ENCODE data around the gene MRPS24. TPM values are rescaled to one million over a fixed set of nuclear protein-coding genes. Genes with fewer than 3 reads are reported as not detected.

Gene MRPS24
- total RNA-seq, 1 experiment from 2014 or later = 116 TPM

DNA sequence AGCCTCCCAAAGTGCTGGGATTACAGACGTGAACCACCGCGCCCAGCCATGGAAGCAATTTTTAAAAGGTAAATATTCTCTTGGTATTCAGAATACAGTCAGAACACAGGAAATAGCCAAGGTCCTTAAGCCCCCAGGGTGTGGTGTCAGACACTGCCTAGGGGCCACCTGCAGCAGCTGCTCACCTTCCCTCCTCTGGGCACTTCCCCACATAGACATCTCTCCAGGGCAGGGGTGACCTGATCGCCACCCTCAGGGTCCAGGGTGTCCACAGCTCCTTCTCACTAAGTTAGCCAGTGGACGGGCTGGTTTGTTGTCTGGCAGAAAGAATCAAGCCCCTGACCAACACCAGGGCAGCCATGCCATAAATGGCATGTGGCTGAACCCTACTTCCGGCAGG, 21.2 kb upstream of the MRPS24 start:
- H3K56ac ChIP-seq (ENCODE audit: insufficient read length, low read depth, low read length) = no peak overlapping the region
- no peak overlapping the region for H3K4me2 ChIP-seq (ENCODE audit: insufficient read depth, insufficient read length, low read length)
- no peak overlapping the region for H2BK120ac ChIP-seq (ENCODE audit: low read depth, low read length, poor library complexity, severe bottlenecking)
- H4K20me1 ChIP-seq (ENCODE audit: control insufficient read depth, insufficient read depth, insufficient read length) = no peaks in the 10 kb centered on the region
- H4K5ac ChIP-seq (ENCODE audit: insufficient read length, low read depth, low read length) = no peak overlapping the region
- no peak overlapping the region for H3T11ph ChIP-seq (ENCODE audit: low read length)
- no peak overlapping the region for H4K8ac ChIP-seq (replicated peaks; ENCODE audit: insufficient read length, low read depth, low read length)
- H3K9ac ChIP-seq (ENCODE audit: extremely low read depth, insufficient read length, low read length) = no peak overlapping the region
- Mint-ChIP-seq H3K9me3 (no peaks in the 10 kb centered on the region; a peak in 1 of 5 replicates), H3K4me1 (no peaks in the 10 kb centered on the region), H3K27me3 (ENCODE audit: low read depth) (no peaks in the 10 kb centered on the region), H3K27ac (peak overlapping the region in 1 of 3 experiments; percentile 36; a peak in 1 of 7 replicates), H3K36me3 (ENCODE audit: insufficient read depth in 1 of 3, low read depth in 3 of 3) (peaks cover 0 to 4% (median 2%) of the 10 kb centered on the region in 3 experiments; a peak in 4 of 7 replicates), H3K4me3 (no peak overlapping the region)
- H3K4me1 ChIP-seq (ENCODE audit: insufficient read depth, low read length) = no peaks in the 10 kb centered on the region
- no peak overlapping the region for H3K4ac ChIP-seq (ENCODE audit: low read depth, low read length)
- no CpG with 5 or more reads among the region's 6 CpGs for WGBS (ENCODE audit: extremely low coverage, insufficient read length, low lambda C conversion rate)
- no peak overlapping the region for H3K23ac ChIP-seq (ENCODE audit: insufficient read length, low read depth, low read length)
- TF ChIP-seq, protein P1, sequence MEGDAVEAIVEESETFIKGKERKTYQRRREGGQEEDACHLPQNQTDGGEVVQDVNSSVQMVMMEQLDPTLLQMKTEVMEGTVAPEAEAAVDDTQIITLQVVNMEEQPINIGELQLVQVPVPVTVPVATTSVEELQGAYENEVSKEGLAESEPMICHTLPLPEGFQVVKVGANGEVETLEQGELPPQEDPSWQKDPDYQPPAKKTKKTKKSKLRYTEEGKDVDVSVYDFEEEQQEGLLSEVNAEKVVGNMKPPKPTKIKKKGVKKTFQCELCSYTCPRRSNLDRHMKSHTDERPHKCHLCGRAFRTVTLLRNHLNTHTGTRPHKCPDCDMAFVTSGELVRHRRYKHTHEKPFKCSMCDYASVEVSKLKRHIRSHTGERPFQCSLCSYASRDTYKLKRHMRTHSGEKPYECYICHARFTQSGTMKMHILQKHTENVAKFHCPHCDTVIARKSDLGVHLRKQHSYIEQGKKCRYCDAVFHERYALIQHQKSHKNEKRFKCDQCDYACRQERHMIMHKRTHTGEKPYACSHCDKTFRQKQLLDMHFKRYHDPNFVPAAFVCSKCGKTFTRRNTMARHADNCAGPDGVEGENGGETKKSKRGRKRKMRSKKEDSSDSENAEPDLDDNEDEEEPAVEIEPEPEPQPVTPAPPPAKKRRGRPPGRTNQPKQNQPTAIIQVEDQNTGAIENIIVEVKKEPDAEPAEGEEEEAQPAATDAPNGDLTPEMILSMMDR (conservative IDR thresholded peaks at IDR 0.05) = no peak
- H2BK15ac ChIP-seq (ENCODE audit: low read depth, low read length) = no peak overlapping the region
- no peak overlapping the region for H4K91ac ChIP-seq (ENCODE audit: insufficient read length, low read depth, low read length)
- no peaks in the 10 kb centered on the region for H3K27me3 ChIP-seq (ENCODE audit: insufficient read depth, low read length)
- H2AK5ac ChIP-seq (ENCODE audit: insufficient read length, low read length) = no peak overlapping the region
- H3K23me2 ChIP-seq (ENCODE audit: insufficient read length, low read depth, low read length, poor library complexity, severe bottlenecking) = no peaks in the 10 kb centered on the region
- H3K79me1 ChIP-seq (ENCODE audit: insufficient read depth, low read depth, low read length, poor library complexity, severe bottlenecking) = no peaks in the 10 kb centered on the region
- no peak overlapping the region for H2BK12ac ChIP-seq (ENCODE audit: insufficient read length, low read depth, low read length)
- no peak overlapping the region for H2BK5ac ChIP-seq (ENCODE audit: insufficient read length, low read length)
- H3K79me2 ChIP-seq (ENCODE audit: insufficient read depth, low read length) = no peaks in the 10 kb centered on the region
- no peak overlapping the region for H2AFZ ChIP-seq (ENCODE audit: low read length)
- no peak overlapping the region for H2BK20ac ChIP-seq (ENCODE audit: low read depth, low read length, poor library complexity, severe bottlenecking)
- no peak overlapping the region for H3K27ac ChIP-seq (ENCODE audit: insufficient read length, low read depth, low read length)
- H3K9me3 ChIP-seq (ENCODE audit: control insufficient read depth, low read depth, low read length) = no peaks in the 10 kb centered on the region
- H3K14ac ChIP-seq (ENCODE audit: insufficient read depth, low read length) = no peak overlapping the region
- no peak for DNase-seq
- no peak overlapping the region for H3K18ac ChIP-seq (ENCODE audit: insufficient read length, low read depth, low read length)
